Aorta (tissue), 5 donors: ENCODE data around the gene ANKS1B. TPM values are rescaled to one million over a fixed set of nuclear protein-coding genes. Genes with fewer than 3 reads are reported as not detected.

Experiments
- ATAC-seq: fragments of 200-7000 bp; cut with Tn5 transposase; one replicate; pipeline ENCODE4 v1.9.1; 2022; ENCODE audit warnings: moderate library complexity; ENCODE audit not compliant: low FRiP score
- DNase-seq, 2 donors: peaks; one replicate each; pipeline ENCODE4 v3.0.0-alpha.2; 2020
- H3K27ac ChIP-seq, 2 donors: one replicate each; pipeline ENCODE4 v1.5.1; 2013; ENCODE audit warnings: low read length in 2 of 2, mild to moderate bottlenecking in 2 of 2, moderate library complexity in 2 of 2, control low read depth in 1 of 2, inconsistent platforms in 1 of 2, low read depth in 1 of 2
- H3K27me3 ChIP-seq, 2 donors: one replicate each; pipeline ENCODE4 v1.6.1; 2013; ENCODE audit warnings: control low read depth in 1 of 2, low read length in 1 of 2, mild to moderate bottlenecking in 1 of 2, moderate library complexity in 1 of 2; ENCODE audit not compliant: insufficient read depth in 2 of 2, control insufficient read depth in 1 of 2
- H3K36me3 ChIP-seq, 2 donors: one replicate each; pipeline ENCODE4 v1.6.1; 2013; ENCODE audit warnings: control low read depth in 1 of 2, low read length in 1 of 2, mild to moderate bottlenecking in 1 of 2; ENCODE audit not compliant: insufficient read depth in 2 of 2, control insufficient read depth in 1 of 2
- H3K4me1 ChIP-seq, 2 donors: one replicate each; pipeline ENCODE4 v1.6.1; 2013; ENCODE audit warnings: low read length in 2 of 2, control low read depth in 1 of 2, mild to moderate bottlenecking in 1 of 2, moderate library complexity in 1 of 2; ENCODE audit not compliant: insufficient read depth in 2 of 2, control insufficient read depth in 1 of 2
- H3K4me3 ChIP-seq, 2 donors: one replicate each; pipeline ENCODE4 v1.5.1; 2013; ENCODE audit warnings: low read length in 2 of 2, control low read depth in 1 of 2, mild to moderate bottlenecking in 1 of 2
- H3K9me3 ChIP-seq: one replicate; pipeline ENCODE4 v1.6.1; 2013; ENCODE audit warnings: mild to moderate bottlenecking, low read length; ENCODE audit not compliant: control insufficient read depth
- WGBS, 2 donors: extraction: QIAGEN DNeasy Blood & Tissue Kit; methylation state at CpG; one replicate each; pipeline ENCODE4 v1.1.7; 2013; 5-methylcytosine and 5-hydroxymethylcytosine counted together
- intact Hi-C, 2 donors: fragments of 100-400 bp; cut with DNase I; formaldehyde crosslinking; loops; one replicate each; pipeline versions ENCODE4 v1.14.2 to v1.15.0; 2022
- polyA plus RNA-seq, 2 donors: library from polyadenylated mRNA; stranded (reverse); fragments of 200-250 nt; gene quantifications; one replicate each; pipeline ENCODE4 v1.2.3, GENCODE V29; 2013
- total RNA-seq, 2 donors: library from RNA; stranded (reverse); fragmentation: NEBNext Ultra II Directional; extraction: Animal tissue kit (Norgen Biotek cat#: 25700); gene quantifications; one replicate each; pipeline ENCODE4 v1.2.1, GENCODE V29; 2021
- donor health status: healthy with polysubstance abuse.
- donor health status: Bipolar disorder and iron deficiency.
- donor health status: DM: no; HTN: no; CAD: no.
- donor health status: DM: no; HTN: no; CAD: no.
- donor health status: DM: yes; HTN: yes; CAD: no.

Gene ANKS1B
- total and polyA plus RNA-seq, 4 donors = 3.0 to 37.0 (median 17.8) TPM

- ATAC-seq = no peak
- Histone ChIP-seq H3K36me3 (no peaks in the 10 kb centered on the region), H3K9me3 (no peaks in the 10 kb centered on the region), H3K27me3 (no peaks in the 10 kb centered on the region), H3K4me3 (no peak overlapping the region), H3K27ac (no peak overlapping the region), H3K4me1 (no peaks in the 10 kb centered on the region)
- DNase-seq = no peak
- 76 to 82% methylated on average over 6 of the region's 6 CpGs for WGBS, 2 donors
- intact Hi-C loops = no loop called here
Measured at GRCh38 chr12:98803468-98804209, 1181.1 kb downstream of the ANKS1B start.

- DNase-seq (no peak), ATAC-seq (no peak)
- intact Hi-C loops = no loop called here
- Histone ChIP-seq H3K27ac (no peak overlapping the region), H3K27me3 (no peaks in the 10 kb centered on the region), H3K9me3 (no peaks in the 10 kb centered on the region), H3K4me3 (no peak overlapping the region), H3K4me1 (no peaks in the 10 kb centered on the region), H3K36me3 (no peaks in the 10 kb centered on the region)
- 91 to 95% methylated on average over 3 of the region's 3 CpGs for WGBS, 2 donors
Measured at GRCh38 chr12:98799822-98800221, 1184.9 kb downstream of the ANKS1B start.

- no peaks in the 10 kb centered on the region for H3K27me3 ChIP-seq
- WGBS, 2 donors = 50 to 71% methylated on average over 3 of the region's 3 CpGs
- ATAC-seq (no peak), DNase-seq (no peak)
- no peak overlapping the region for H3K4me3 ChIP-seq
- H3K9me3 ChIP-seq = no peaks in the 10 kb centered on the region
- no peaks in the 10 kb centered on the region for H3K36me3 ChIP-seq
- H3K27ac ChIP-seq = no peak overlapping the region
- intact Hi-C loops = no loop called here
- H3K4me1 ChIP-seq = no peaks in the 10 kb centered on the region
Measured at GRCh38 chr12:98799146-98799810, 1185.5 kb downstream of the ANKS1B start.

GRCh38 chr12:98797200-98797599, 1187.5 kb downstream of the ANKS1B start:
- intact Hi-C loops = no loop called here
- Histone ChIP-seq H3K4me1 (no peaks in the 10 kb centered on the region), H3K9me3 (no peaks in the 10 kb centered on the region), H3K27ac (no peak overlapping the region), H3K27me3 (no peaks in the 10 kb centered on the region), H3K36me3 (no peaks in the 10 kb centered on the region), H3K4me3 (no peak overlapping the region)
- DNase-seq (no peak), ATAC-seq (no peak)
- 88 to 91% methylated on average over 4 of the region's 4 CpGs for WGBS, 2 donors

- Histone ChIP-seq H3K9me3 (no peaks in the 10 kb centered on the region), H3K27me3 (no peaks in the 10 kb centered on the region), H3K36me3 (no peaks in the 10 kb centered on the region), H3K27ac (no peak overlapping the region), H3K4me3 (no peak overlapping the region), H3K4me1 (no peaks in the 10 kb centered on the region)
- DNase-seq (no peak), ATAC-seq (no peak)
- intact Hi-C loops = no loop called here
- WGBS, 2 donors = 95% methylated on average over 1 of the region's 1 CpG
Measured at GRCh38 chr12:98796745-98797144, 1188.0 kb downstream of the ANKS1B start.

GRCh38 chr12:98793121-98793520, 1191.6 kb downstream of the ANKS1B start:
- DNase-seq (no peak), ATAC-seq (no peak)
- no peak overlapping the region for H3K27ac ChIP-seq
- H3K4me1 ChIP-seq = no peaks in the 10 kb centered on the region
- H3K9me3 ChIP-seq = no peaks in the 10 kb centered on the region
- no peaks in the 10 kb centered on the region for H3K27me3 ChIP-seq
- intact Hi-C loops = no loop called here
- no peaks in the 10 kb centered on the region for H3K36me3 ChIP-seq
- H3K4me3 ChIP-seq = no peak overlapping the region
- WGBS, 2 donors = 48 to 59% methylated on average over 2 of the region's 2 CpGs

- ATAC-seq (no peak), DNase-seq (no peak)
- no peaks in the 10 kb centered on the region for H3K27me3 ChIP-seq
- no peaks in the 10 kb centered on the region for H3K9me3 ChIP-seq
- intact Hi-C loops = no loop called here
- H3K27ac ChIP-seq = no peak overlapping the region
- H3K4me1 ChIP-seq = no peaks in the 10 kb centered on the region
- 96 to 97% methylated on average over 3 of the region's 3 CpGs for WGBS, 2 donors
- H3K4me3 ChIP-seq = no peak overlapping the region
- no peaks in the 10 kb centered on the region for H3K36me3 ChIP-seq
Measured at GRCh38 chr12:98791406-98791805, 1193.3 kb downstream of the ANKS1B start.

GRCh38 chr12:98788396-98788795, 1196.3 kb downstream of the ANKS1B start:
- intact Hi-C loops = no loop called here
- no peak for DNase-seq
- no peak overlapping the region for H3K27ac ChIP-seq
- no peaks in the 10 kb centered on the region for H3K36me3 ChIP-seq
- H3K4me3 ChIP-seq = no peak overlapping the region
- WGBS, 2 donors = 92 to 95% methylated on average over 5 of the region's 5 CpGs
- ATAC-seq = no peak
- no peaks in the 10 kb centered on the region for H3K9me3 ChIP-seq
- H3K27me3 ChIP-seq = no peaks in the 10 kb centered on the region
- H3K4me1 ChIP-seq = no peaks in the 10 kb centered on the region

- H3K27ac ChIP-seq = no peak overlapping the region
- DNase-seq = no peak
- no peak overlapping the region for H3K4me3 ChIP-seq
- 64 to 67% methylated on average over 7 of the region's 7 CpGs for WGBS, 2 donors
- no peak for ATAC-seq
- no peaks in the 10 kb centered on the region for H3K4me1 ChIP-seq
- no peaks in the 10 kb centered on the region for H3K27me3 ChIP-seq
- no peaks in the 10 kb centered on the region for H3K36me3 ChIP-seq
- intact Hi-C loops = no loop called here
- no peaks in the 10 kb centered on the region for H3K9me3 ChIP-seq
Measured at GRCh38 chr12:98786653-98787052, 1198.1 kb downstream of the ANKS1B start.
